Activated CD8-positive, alpha-beta T cell treated with anti-CD3 and anti-CD28 coated beads, Interleukin-2, amount 10 ng/mL, durations not matched to agents 7 days and 5 days (primary cell): ENCODE data around the gene C16orf78. TPM values are rescaled to one million over a fixed set of nuclear protein-coding genes. Genes with fewer than 3 reads are reported as not detected.
A peak's percentile ranks its signal among the peaks of the same experiment; 100 is the strongest.

Experiments used
- ATAC-seq: fragments of 150-1000 bp; cut with Tn5 transposase; one replicate; pipeline ENCODE4 v1.10.0; 2021; ENCODE audit warnings: moderate library complexity
- CTCF ChIA-PET: fragments of 350-600 bp; sonication (Branson Sonifier 250); formaldehyde crosslinking; loops from one replicate; lab custom pipeline; 2021; ENCODE audit warnings: antibody characterized with exemption; lab: Charles Lee
- POLR2A ChIA-PET: fragments of 350-600 bp; sonication (Branson Sonifier 250); formaldehyde crosslinking; loops from one replicate; lab custom pipeline; 2021; ENCODE audit warnings: antibody characterized with exemption; lab: Charles Lee
- DNase-seq: peaks from one replicate; pipeline ENCODE4 v3.0.0-alpha.2; 2020
- H3K27ac Mint-ChIP-seq: one replicate; pipeline ENCODE4 v1.8.0; 2021; ENCODE audit warnings: mild to moderate bottlenecking, mixed read lengths
- H3K27me3 Mint-ChIP-seq: one replicate; pipeline ENCODE4 v1.8.0; 2021; ENCODE audit warnings: low read depth, mixed read lengths
- H3K36me3 Mint-ChIP-seq: one replicate; pipeline ENCODE4 v1.8.0; 2021; ENCODE audit warnings: low read depth, mixed read lengths
- H3K4me1 Mint-ChIP-seq: one replicate; pipeline ENCODE4 v1.8.0; 2021; ENCODE audit warnings: low read depth, mixed read lengths
- H3K4me3 Mint-ChIP-seq: one replicate; pipeline ENCODE4 v1.8.0; 2021; ENCODE audit warnings: mild to moderate bottlenecking, mixed read lengths
- H3K9me3 Mint-ChIP-seq: one replicate; pipeline ENCODE4 v1.8.0; 2022; ENCODE audit warnings: mixed read lengths; ENCODE audit not compliant: insufficient read depth
- total RNA-seq, 2 experiments: library from RNA; stranded (reverse); gene quantifications; one replicate each; pipeline ENCODE4 v1.2.3, GENCODE V29; 2021

The C16orf78 gene
- total RNA-seq, 2 experiments from 2014 or later, result not detected

DNA sequence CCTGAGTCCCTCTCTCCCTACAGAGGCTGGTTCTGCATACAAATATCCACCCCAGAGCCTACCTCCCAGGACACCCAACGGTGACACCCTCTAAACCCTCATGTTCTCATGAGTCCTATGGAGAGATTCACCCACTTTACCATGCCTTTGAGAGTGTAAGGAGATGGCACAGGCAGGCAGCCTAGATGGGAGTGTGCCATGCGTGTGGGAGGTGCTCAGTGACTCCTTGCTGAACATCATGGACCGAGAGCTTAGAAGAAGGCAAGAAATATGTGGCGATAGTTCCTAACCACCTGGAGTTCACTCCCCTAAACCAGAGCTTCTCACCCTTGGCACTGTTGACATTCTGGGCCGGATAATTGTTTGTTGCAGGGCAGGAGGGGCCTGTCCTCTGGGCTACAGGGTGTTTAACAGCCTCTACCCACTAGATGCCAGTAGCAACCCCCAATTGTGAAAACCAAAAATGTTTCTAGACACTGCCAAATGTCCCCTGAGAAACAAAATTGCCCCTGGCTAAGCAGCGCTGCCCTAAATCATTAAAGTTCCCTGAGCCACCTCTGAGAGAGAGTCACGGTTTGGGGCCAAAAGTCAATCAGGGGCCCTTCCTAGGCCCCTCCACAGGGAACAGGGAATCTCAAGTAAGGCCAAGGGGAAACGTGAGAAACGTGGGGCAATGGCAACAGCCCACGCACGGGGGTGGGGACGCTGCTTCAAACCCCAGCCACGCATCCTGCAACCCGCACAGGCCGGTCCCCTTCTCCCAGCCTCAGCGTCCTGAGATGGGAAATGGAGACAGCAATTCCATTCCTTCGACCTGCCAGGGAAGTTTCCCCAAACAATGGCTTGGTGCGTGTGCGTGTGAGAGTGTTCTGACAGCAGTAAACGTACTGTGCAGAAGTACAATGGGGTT, 66.8 kb downstream of the C16orf78 start:
- no peaks in the 10 kb centered on the region for H3K36me3 Mint-ChIP-seq
- H3K9me3 Mint-ChIP-seq, result no peaks in the 10 kb centered on the region
- no peak for ATAC-seq
- no peak for DNase-seq
- H3K27ac Mint-ChIP-seq, result peak overlapping the region; percentile 82
- no peaks in the 10 kb centered on the region for H3K27me3 Mint-ChIP-seq
- ChIA-PET CTCF (interaction anchor here (0.6 to 3.0 kb wide), 5 partner anchors 10 to 153 kb away, joined by 3 to 11 read pairs (median 3); no protein-coding TSS in a partner anchor), POLR2A (no interaction called here)
- peaks cover 31% of the 10 kb centered on the region for H3K4me1 Mint-ChIP-seq
- H3K4me3 Mint-ChIP-seq, result no peak overlapping the region

DNA sequence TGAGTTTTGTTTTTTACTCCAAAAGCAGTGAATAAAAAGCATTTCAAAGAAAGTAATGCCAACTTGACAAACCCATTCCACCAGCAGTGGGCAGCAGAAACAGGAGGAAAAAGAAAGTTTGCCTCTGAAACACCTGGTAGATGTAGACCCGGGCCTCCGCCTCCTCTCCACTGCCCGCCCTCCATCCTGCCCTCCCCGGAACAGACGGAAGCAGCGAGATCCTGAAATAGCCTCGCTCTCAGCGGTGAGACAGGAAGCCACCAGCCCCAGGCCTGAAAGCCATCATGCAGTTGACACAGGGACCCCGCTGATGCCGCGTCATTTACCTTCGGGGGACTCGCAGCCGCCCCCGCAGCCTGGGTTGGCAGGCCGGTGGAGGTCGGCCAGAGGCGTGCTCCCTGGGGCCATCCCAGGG, 67.8 kb downstream of the C16orf78 start:
- CTCF ChIA-PET, result interaction anchor here (0.9 to 1.5 kb wide), 4 partner anchors 9 to 151 kb away, joined by 3 to 4 read pairs (median 4); no protein-coding TSS in a partner anchor
- Mint-ChIP-seq H3K4me1 (peaks cover 31% of the 10 kb centered on the region), H3K27ac (peak overlapping the region; percentile 82), H3K4me3 (peak overlapping the region; percentile 52), H3K9me3 (no peaks in the 10 kb centered on the region), H3K36me3 (no peaks in the 10 kb centered on the region), H3K27me3 (no peaks in the 10 kb centered on the region)
- POLR2A ChIA-PET, result no interaction called here
- peak; percentile 91 for DNase-seq
- ATAC-seq, result peak; percentile 100

DNA sequence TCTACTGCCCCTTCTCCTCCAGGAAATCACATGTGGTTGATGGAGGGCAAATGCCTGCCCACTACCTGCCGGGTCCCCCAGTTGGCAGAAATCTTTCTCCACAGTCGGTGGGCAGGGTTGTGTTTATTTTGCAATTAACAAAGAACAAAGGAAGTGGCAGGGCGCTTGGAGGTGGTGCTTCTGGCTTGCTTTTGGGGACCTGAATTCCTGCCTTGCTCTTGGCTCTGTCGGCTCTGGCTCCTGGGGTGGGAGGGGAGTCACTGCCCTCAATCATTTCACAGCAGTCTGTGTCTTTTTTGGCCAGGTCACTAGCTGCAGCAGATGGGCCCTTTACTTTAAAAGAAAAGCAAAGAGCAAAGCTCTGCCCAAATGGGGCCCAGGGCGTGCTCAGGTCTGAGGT, 69.2 kb downstream of the C16orf78 start:
- ATAC-seq (no peak), DNase-seq (no peak)
- H3K4me1 Mint-ChIP-seq, result peaks cover 31% of the 10 kb centered on the region
- H3K36me3 Mint-ChIP-seq, result no peaks in the 10 kb centered on the region
- peak overlapping the region; percentile 76 for H3K27ac Mint-ChIP-seq
- H3K9me3 Mint-ChIP-seq, result no peaks in the 10 kb centered on the region
- H3K4me3 Mint-ChIP-seq, result no peak overlapping the region
- H3K27me3 Mint-ChIP-seq, result peaks cover 3% of the 10 kb centered on the region
- ChIA-PET POLR2A (interaction anchor here (0.6 kb wide), 1 partner anchor 137 kb away, joined by 3 read pairs; no protein-coding TSS in a partner anchor), CTCF (interaction anchor here (1.1 to 2.6 kb wide), 4 partner anchors 9 to 150 kb away, joined by 3 to 11 read pairs (median 5); no protein-coding TSS in a partner anchor)

DNA sequence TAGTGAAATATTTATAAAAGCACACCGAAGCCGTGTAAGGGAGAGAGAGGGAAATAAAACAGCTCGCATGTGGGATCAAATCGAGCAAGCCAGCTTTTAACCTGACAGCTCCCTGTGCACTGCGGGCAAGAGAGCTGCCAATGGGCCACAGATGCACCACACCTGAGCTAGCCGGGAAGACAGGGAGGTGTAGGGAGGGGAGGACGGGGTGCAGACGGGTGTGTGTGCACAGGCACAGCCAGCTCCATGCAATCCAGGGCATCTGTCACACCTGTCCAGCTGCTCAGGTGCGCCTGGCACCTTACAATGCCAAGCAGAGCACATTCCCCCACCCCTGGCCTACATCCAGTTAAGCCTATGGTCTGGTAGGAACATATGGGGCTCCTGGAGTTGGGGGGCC, 70.0 kb downstream of the C16orf78 start:
- CTCF ChIA-PET, result interaction anchor here (1.8 to 2.6 kb wide), 2 partner anchors 19 to 149 kb away, joined by 6 to 11 read pairs; no protein-coding TSS in a partner anchor
- Mint-ChIP-seq H3K4me3 (no peak overlapping the region), H3K4me1 (peaks cover 31% of the 10 kb centered on the region), H3K27ac (no peak overlapping the region), H3K36me3 (no peaks in the 10 kb centered on the region), H3K27me3 (peaks cover 3% of the 10 kb centered on the region), H3K9me3 (no peaks in the 10 kb centered on the region)
- ATAC-seq (no peak), DNase-seq (no peak)
- POLR2A ChIA-PET, result no interaction called here

DNA sequence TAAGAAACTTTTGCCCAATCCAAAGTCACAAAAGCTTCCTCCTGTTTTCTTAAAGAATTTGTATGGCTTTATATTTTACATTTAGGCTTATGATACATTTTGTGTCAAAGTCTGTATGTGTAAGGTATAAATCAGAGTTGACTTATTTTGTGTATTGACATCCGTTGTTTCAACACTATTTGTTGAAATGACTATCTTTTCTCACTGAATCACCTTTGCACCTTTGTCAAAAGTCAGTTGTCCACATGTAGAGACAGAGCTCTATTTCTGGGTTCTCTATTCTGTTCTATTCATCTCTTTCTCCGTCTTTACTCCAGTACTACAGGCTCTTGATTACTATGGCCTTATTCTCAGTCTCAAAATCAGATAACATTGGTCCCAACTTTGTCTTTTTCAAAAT, 73.2 kb downstream of the C16orf78 start:
- no peak overlapping the region for H3K4me3 Mint-ChIP-seq
- no peak for ATAC-seq
- H3K4me1 Mint-ChIP-seq, result peaks cover 14% of the 10 kb centered on the region
- no peaks in the 10 kb centered on the region for H3K9me3 Mint-ChIP-seq
- peaks cover 10% of the 10 kb centered on the region for H3K27me3 Mint-ChIP-seq
- H3K27ac Mint-ChIP-seq, result no peak overlapping the region
- no peaks in the 10 kb centered on the region for H3K36me3 Mint-ChIP-seq
- ChIA-PET CTCF (no interaction called here), POLR2A (no interaction called here)
- DNase-seq, result no peak

Other genes starting within 250 kb of the C16orf78 start
- gene CBLN1, start 92.0 kb upstream of the C16orf78 start, total RNA-seq, result not detected